Right lobe of liver (tissue), 4 donors: ENCODE results near the gene CEP350.

Source experiments
- CTCF ChIP-seq, 4 donors: fragments of 200-600 bp in 3 of 4; fragments of 450-650 bp in 1 of 4; IDR thresholded peaks; one replicate each; pipeline versions ENCODE4 v1.5.1 to v1.8.0; 2016 to 2022; ENCODE audit warnings: antibody characterized with exemption in 4 of 4, mild to moderate bottlenecking in 2 of 4
- POLR2A ChIP-seq: fragments of 450-650 bp; IDR thresholded peaks from one replicate; pipeline ENCODE4 v1.6.1; 2017; ENCODE audit warnings: antibody characterized with exemption, mild to moderate bottlenecking
- donor health status: DM: no; HTN: no; CAD: no.
- donor health status: DM: no; HTN: no; CAD: no.
- donor health status: DM: no; HTN: yes; CAD: no.

DNA sequence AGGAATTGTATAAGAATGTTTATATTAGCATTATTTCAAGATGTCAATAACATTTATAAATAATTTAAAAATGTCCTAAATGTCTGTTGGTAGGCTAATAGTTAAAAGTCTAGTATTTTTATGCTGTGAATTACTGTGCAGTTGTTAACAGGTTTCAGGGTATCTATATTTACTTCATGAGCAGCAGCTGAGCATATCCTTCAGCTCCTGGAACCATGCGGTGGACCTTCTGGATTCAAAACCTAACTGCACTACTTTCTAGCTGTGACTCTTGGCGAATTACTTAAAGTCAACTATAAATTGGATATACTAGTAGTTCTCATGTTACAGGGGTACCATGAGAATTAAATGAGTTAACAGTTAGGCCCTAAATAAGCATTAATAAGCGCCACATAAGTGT lies 3.7 kb downstream of the CEP350 start:
- no peak for TF ChIP-seq POLR2A
- TF ChIP-seq CTCF (IDR thresholded peaks at IDR 0.05), result no peak
